ENCODE measurements around the gene ANKRD40CL. TPM values are rescaled to one million over a fixed set of nuclear protein-coding genes. Genes with fewer than 3 reads are reported as not detected.

The ANKRD40CL gene
- total and polyA plus RNA-seq, 9 of the 15 experiments (the other 6 are each of a cell fraction or from before 2014, with no cell fraction given), result not detected

DNA sequence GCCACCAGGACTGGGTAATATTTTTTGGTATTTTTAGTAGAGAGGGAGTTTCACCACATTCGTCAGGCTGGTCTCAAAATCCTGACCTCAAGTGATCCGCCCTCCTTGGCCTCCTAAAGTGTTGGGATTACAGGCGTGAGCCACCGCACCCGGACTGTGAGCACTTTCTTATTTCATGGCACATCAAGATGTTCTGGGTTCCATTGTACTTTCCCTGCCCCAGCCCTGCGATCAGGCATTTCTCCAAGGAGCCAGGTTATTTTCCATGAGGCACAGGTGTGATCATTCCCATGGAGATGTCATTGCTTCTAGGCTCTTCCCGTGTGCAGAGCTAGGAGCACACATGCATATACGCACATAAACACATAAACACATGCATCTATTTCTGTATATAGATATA lies 2.6 kb upstream of the ANKRD40CL start:
- H4K20me1 ChIP-seq (replicated peaks; ENCODE audit: control insufficient read depth, insufficient read depth, low read length), result no peaks in the 10 kb centered on the region
- intact Hi-C loops (cut with micrococcal nuclease) (no loop called here), in situ Hi-C loops (cut with MboI) (no loop called here)
- no peak overlapping the region for H3K4me3 ChIP-seq
- H3K4me2 ChIP-seq (ENCODE audit: insufficient read depth, low read length), result no peak overlapping the region
- TF ChIP-seq E2F3 (CRISPR knock-in tag; IDR thresholded peaks at IDR 0.05) (no peak), POLR2A (conservative IDR thresholded peaks at IDR 0.05) (no peak), ZNF239 (CRISPR knock-in tag; IDR thresholded peaks at IDR 0.05) (no peak)
- TF ChIP-seq, protein P1, sequence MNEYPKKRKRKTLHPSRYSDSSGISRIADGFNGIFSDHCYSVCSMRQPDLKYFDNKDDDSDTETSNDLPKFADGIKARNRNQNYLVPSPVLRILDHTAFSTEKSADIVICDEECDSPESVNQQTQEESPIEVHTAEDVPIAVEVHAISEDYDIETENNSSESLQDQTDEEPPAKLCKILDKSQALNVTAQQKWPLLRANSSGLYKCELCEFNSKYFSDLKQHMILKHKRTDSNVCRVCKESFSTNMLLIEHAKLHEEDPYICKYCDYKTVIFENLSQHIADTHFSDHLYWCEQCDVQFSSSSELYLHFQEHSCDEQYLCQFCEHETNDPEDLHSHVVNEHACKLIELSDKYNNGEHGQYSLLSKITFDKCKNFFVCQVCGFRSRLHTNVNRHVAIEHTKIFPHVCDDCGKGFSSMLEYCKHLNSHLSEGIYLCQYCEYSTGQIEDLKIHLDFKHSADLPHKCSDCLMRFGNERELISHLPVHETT (CRISPR knock-in tag; conservative IDR thresholded peaks at IDR 0.05 in 1 of 2, IDR thresholded peaks at IDR 0.05 in 1 of 2), result no peak
- DNase-seq (ENCODE audit: extremely low read depth in 1 of 4, low spot score in 3 of 4) (no peak), FAIRE-seq (no peak), ATAC-seq (no peak)
- WGBS (ENCODE audit: insufficient coverage, low coverage, missing lambda C conversion rate), result 60% methylated on average over 8 of the region's 8 CpGs
- CTCF ChIA-PET (ENCODE audit: low intra/inter-chr PET ratio), result no interaction called here
- POLR2A ChIA-PET, result interaction anchor here (0.6 kb wide), 1 partner anchor 15 kb away, joined by 3 read pairs; no protein-coding TSS in a partner anchor
- H3K79me2 ChIP-seq (ENCODE audit: control insufficient read depth, insufficient read depth, low read length), result no peaks in the 10 kb centered on the region
- BruUV-seq (replicated peaks), result no TSS peak
- no peaks in the 10 kb centered on the region for H3K9me3 ChIP-seq (replicated peaks; ENCODE audit: control insufficient read depth, insufficient read depth, low read depth, low read length)
- no peaks in the 10 kb centered on the region for H3K27me3 ChIP-seq (ENCODE audit: control insufficient read depth in 2 of 2, insufficient read depth in 2 of 2, low read length in 2 of 2)
- no peak overlapping the region for H2AFZ ChIP-seq (ENCODE audit: low read depth, low read length)
- H3K4me1 ChIP-seq (replicated peaks in 1 of 2; ENCODE audit: control insufficient read depth in 2 of 2, insufficient read depth in 2 of 2, low read length in 2 of 2), result peaks cover 0 to 5% of the 10 kb centered on the region in 2 experiments; a peak in 2 of 5 replicates
- no peak overlapping the region for H3K9ac ChIP-seq (ENCODE audit: insufficient read depth in 1 of 2, low read depth in 2 of 2, low read length in 2 of 2)
- no peak overlapping the region for H3K27ac ChIP-seq (ENCODE audit: extremely low read depth, low read depth, low read length)
- H3K9me1 ChIP-seq (ENCODE audit: control insufficient read depth, insufficient read depth, low read length), result no peaks in the 10 kb centered on the region
- H3K36me3 ChIP-seq (ENCODE audit: control insufficient read depth, insufficient read depth, low read length), result no peaks in the 10 kb centered on the region

DNA sequence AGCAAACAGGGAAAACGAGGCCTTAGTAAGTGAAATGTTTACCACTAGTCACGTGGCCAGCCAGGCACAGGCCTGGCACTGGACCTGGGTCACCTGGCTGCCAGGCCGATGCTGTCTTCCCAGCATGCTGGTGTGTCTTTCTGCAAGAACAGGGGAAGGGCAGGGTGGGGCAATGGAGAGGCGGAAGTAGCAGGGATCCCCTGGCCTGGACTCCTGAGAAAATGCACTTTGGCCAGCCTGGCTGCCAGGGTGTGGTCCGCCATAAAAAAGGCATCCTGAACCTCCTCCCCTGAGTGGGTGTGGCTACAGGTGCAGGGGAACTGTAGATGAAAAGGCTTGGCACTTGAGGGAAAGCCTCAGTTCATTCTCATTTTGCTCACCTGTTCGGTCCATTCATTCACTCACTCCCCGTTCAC lies 1.0 kb upstream of the ANKRD40CL start:
- no peaks in the 10 kb centered on the region for H3K9me1 ChIP-seq (ENCODE audit: control insufficient read depth, insufficient read depth, low read length)
- intact Hi-C loops (cut with micrococcal nuclease), result no loop called here
- ChIA-PET CTCF (ENCODE audit: low intra/inter-chr PET ratio) (no interaction called here), POLR2A (interaction anchor here (0.6 to 1.1 kb wide), 2 partner anchors 11 to 336 kb away, joined by 3 read pairs; no protein-coding TSS in a partner anchor)
- H3K27ac ChIP-seq (ENCODE audit: extremely low read depth, low read depth, low read length), result no peak overlapping the region
- no peaks in the 10 kb centered on the region for H4K20me1 ChIP-seq (replicated peaks; ENCODE audit: control insufficient read depth, insufficient read depth, low read length)
- no peak for ATAC-seq
- H2AFZ ChIP-seq (ENCODE audit: low read depth, low read length), result no peak overlapping the region
- no peaks in the 10 kb centered on the region for H3K27me3 ChIP-seq (ENCODE audit: control insufficient read depth in 2 of 2, insufficient read depth in 2 of 2, low read length in 2 of 2)
- no peak overlapping the region for H3K4me2 ChIP-seq (ENCODE audit: insufficient read depth, low read length)
- in situ Hi-C loops (cut with MboI), result no loop called here
- DNase-seq (ENCODE audit: extremely low read depth in 1 of 4, low spot score in 3 of 4), result peak in 1 of 4 experiments; percentile 5
- no TSS peak for BruUV-seq (replicated peaks)
- WGBS (ENCODE audit: insufficient coverage, low coverage, missing lambda C conversion rate), result 49% methylated on average over 7 of the region's 7 CpGs
- FAIRE-seq, result no peak
- H3K4me3 ChIP-seq, result no peak overlapping the region
- H3K4me1 ChIP-seq (replicated peaks in 1 of 2; ENCODE audit: control insufficient read depth in 2 of 2, insufficient read depth in 2 of 2, low read length in 2 of 2), result peaks cover 5 to 6% of the 10 kb centered on the region in 2 experiments; a peak in 3 of 5 replicates
- H3K9me3 ChIP-seq (replicated peaks; ENCODE audit: control insufficient read depth, insufficient read depth, low read depth, low read length), result no peaks in the 10 kb centered on the region
- no peaks in the 10 kb centered on the region for H3K36me3 ChIP-seq (ENCODE audit: control insufficient read depth, insufficient read depth, low read length)
- TF ChIP-seq NCOA1 (IDR thresholded peaks at IDR 0.05; ENCODE audit: low read depth) (no peak), ZNF696 (CRISPR knock-in tag; conservative IDR thresholded peaks at IDR 0.05) (no peak), YBX1 (IDR thresholded peaks at IDR 0.05) (no peak), ZNF507 (tag; conservative IDR thresholded peaks at IDR 0.05) (no peak)
- TF ChIP-seq, protein P2, sequence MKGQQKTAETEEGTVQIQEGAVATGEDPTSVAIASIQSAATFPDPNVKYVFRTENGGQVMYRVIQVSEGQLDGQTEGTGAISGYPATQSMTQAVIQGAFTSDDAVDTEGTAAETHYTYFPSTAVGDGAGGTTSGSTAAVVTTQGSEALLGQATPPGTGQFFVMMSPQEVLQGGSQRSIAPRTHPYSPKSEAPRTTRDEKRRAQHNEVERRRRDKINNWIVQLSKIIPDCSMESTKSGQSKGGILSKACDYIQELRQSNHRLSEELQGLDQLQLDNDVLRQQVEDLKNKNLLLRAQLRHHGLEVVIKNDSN (CRISPR knock-in tag; IDR thresholded peaks at IDR 0.05), result peak; percentile 48; the same call in 1 of the 2 replicates
- no peaks in the 10 kb centered on the region for H3K79me2 ChIP-seq (ENCODE audit: control insufficient read depth, insufficient read depth, low read length)
- peak overlapping the region in 1 of 2 experiments; percentile 55; a peak in 1 of 4 replicates for H3K9ac ChIP-seq (ENCODE audit: insufficient read depth in 1 of 2, low read depth in 2 of 2, low read length in 2 of 2)

Data from K562 (cell line).